HepG2 (cell line): ENCODE measurements around the gene FER1L5. TPM values are rescaled to one million over a fixed set of nuclear protein-coding genes. Genes with fewer than 3 reads are reported as not detected.
A peak's percentile ranks its signal among the peaks of the same experiment; 100 is the strongest.

ENCODE experiments used
- HMG20B ChIP-seq: conservative IDR thresholded peaks from 2 replicates; pipeline ENCODE4 v1.6.1; 2016; ENCODE audit warnings: missing genetic modification reagents, missing compliant biosample characterization
- MIER3 ChIP-seq: IDR thresholded peaks from 2 replicates; pipeline ENCODE4 v1.6.1; 2016; ENCODE audit warnings: missing compliant biosample characterization, borderline replicate concordance
- PCBP2 ChIP-seq: fragments of 200-400 bp; formaldehyde crosslinking; optimal IDR thresholded peaks from 2 replicates; pipeline ENCODE3; 2018; ENCODE audit warnings: low read length, low read depth; ENCODE audit not compliant: poor library complexity, severe bottlenecking
- THAP7 ChIP-seq: sonication (generic); formaldehyde crosslinking; IDR thresholded peaks from 2 replicates; pipeline ENCODE4 v1.8.1; 2023; ENCODE audit warnings: mild to moderate bottlenecking, missing genetic modification reagents
- ZGPAT ChIP-seq: IDR thresholded peaks from 2 replicates; pipeline ENCODE4 v1.6.1; 2016; ENCODE audit warnings: mild to moderate bottlenecking
- ZNF3 ChIP-seq: IDR thresholded peaks from 2 replicates; pipeline ENCODE4 v1.7.0; 2017; ENCODE audit warnings: inconsistent platforms
- ZNF674 ChIP-seq: sonication (generic); formaldehyde crosslinking; IDR thresholded peaks from 2 replicates; pipeline ENCODE4 v1.5.0; 2020; ENCODE audit warnings: low read depth, mild to moderate bottlenecking, missing genetic modification reagents
- ZNF687 ChIP-seq: sonication (generic); formaldehyde crosslinking; IDR thresholded peaks from 2 replicates; pipeline ENCODE4 v1.5.1; 2020; ENCODE audit warnings: mild to moderate bottlenecking, missing genetic modification reagents, moderate library complexity
- ZSCAN30 ChIP-seq: sonication (generic); formaldehyde crosslinking; IDR thresholded peaks from 2 replicates; pipeline ENCODE4 v1.5.0; 2020; ENCODE audit warnings: mild to moderate bottlenecking, missing genetic modification reagents
- polyA plus RNA-seq, 8 experiments: library from polyadenylated mRNA; depleted of rRNA in 3 of 8; stranded (reverse) in 7 of 8; unstranded in 1 of 8; fragments of >200 nt; fragmentation: Illumina TruSeq in 4 of 8; extraction: Trizol in 4 of 8; gene quantifications; 2 replicates each; pipeline versions ENCODE4 v1.2.1 to v1.2.3, GENCODE V29; 2011 to 2016; ENCODE audit warnings: low read depth in 4 of 8, missing spikeins in 1 of 8, mixed read lengths in 1 of 8; ENCODE audit not compliant: insufficient read depth in 1 of 8
- total RNA-seq, 5 experiments: library from RNA; depleted of rRNA; stranded (reverse); fragments of >200 nt; fragmentation: Illumina TruSeq; extraction: Trizol; gene quantifications; 2 replicates each; pipeline ENCODE4 v1.2.3, GENCODE V29; 2016; ENCODE audit warnings: low read depth in 1 of 5

FER1L5 gene
- total and polyA plus RNA-seq, 2 of the 13 experiments (the other 11 are each of a cell fraction or from before 2014, with no cell fraction given), result 0.02 to 0.08 TPM

GRCh38 chr2:96687711-96688640, 45.4 kb downstream of the FER1L5 start (continued):
- TF ChIP-seq ZNF674 (CRISPR knock-in tag) (no peak), ZSCAN30 (CRISPR knock-in tag) (no peak), ZNF3 (no peak), ZGPAT (CRISPR knock-in tag) (no peak), HMG20B (CRISPR knock-in tag) (no peak), THAP7 (CRISPR knock-in tag) (no peak), PCBP2 (no peak), ZNF687 (peak; percentile 43), MIER3 (CRISPR knock-in tag) (no peak)
